ENCODE results near the gene NHSL1.

- TF ChIP-seq CTCF (IDR thresholded peaks at IDR 0.05), result no peak
- no peak for TF ChIP-seq POLR2AphosphoS5 (IDR thresholded peaks at IDR 0.05)
Observed at GRCh38 chr6:138487102-138487604, 12.1 kb downstream of the NHSL1 start.

Data from breast epithelium (tissue), 3 donors.